ENCODE data around the gene HSPA4.
"Not testable (repeated sequence)": the region's sequence is repeated elsewhere in the genome, so short reads cannot be mapped to it uniquely, and the experiment has no call there.

The HSPA4 gene

DNA sequence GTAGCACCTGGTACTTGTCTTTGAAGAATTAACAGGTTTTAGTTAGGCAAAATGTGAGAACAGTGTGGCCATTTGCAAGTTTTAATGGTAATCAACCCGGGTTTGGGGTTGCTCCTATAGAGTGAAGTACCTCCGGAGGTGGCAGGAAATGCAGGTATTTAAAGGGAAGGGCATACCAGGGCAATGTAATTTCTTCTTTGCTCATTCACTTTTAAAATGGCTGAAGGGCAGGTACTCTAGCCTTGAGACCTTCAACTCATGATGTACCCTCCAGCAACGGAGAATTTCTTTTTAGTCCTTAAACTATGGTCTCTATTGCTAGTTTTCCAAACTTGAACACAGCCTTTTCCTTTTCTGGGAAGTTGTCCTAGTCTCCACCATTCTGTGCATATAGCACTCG lies 1.3 kb upstream of the HSPA4 start:
- no peak for DNase-seq (ENCODE audit: low read depth in 3 of 3)

DNA sequence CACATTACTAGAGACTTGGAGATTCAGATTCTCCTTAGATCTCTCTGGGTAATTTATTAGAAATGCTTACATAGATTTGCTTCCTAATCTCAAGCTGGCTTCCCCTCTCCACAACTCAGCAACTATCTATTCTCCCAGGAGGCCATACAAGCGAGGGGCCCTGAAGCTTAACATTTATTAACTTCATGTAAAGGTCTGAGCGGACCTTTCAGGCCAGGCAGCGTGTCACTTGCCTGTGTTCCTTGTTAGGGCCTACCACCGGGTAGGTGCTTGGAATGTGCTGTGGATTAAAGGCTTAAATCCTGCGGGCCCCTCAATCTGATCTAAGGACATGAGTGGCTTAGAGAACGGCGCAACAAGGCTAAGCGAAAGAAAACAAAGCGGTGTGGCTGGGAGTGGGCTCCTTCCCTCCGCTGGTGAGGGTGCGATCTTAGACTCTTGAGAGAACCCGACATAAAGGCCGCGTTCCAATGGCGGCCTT lies 712 bp upstream of the HSPA4 start:
- DNase-seq (ENCODE audit: low read depth in 3 of 3): no peak

GRCh38 chr5:133052317-133053175 lies 733 bp downstream of the HSPA4 start:
- DNase-seq (ENCODE audit: low read depth in 3 of 3): peak; percentile 5 to 29 (median 21)

DNA sequence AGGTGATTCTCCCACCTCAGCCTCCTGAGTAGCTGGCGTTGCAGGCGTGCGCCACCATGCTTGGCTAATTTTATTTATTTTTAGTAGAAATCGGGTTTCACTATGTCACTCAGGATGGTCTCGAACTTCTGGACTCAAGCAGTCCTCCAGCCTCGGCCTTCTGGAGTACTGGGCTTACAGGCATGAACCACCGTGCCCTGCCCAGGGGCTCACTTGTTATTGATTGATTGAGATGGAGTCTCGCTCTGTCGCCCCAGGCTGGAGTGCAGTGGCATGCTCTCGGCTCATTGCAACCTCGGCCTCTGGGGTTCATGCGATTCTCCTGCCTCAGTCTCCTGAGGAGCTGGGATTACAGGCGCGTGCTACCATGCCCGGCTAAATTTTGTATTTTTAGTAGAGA lies 1.6 kb downstream of the HSPA4 start:
- no peak for DNase-seq (ENCODE audit: low read depth in 3 of 3)

DNA sequence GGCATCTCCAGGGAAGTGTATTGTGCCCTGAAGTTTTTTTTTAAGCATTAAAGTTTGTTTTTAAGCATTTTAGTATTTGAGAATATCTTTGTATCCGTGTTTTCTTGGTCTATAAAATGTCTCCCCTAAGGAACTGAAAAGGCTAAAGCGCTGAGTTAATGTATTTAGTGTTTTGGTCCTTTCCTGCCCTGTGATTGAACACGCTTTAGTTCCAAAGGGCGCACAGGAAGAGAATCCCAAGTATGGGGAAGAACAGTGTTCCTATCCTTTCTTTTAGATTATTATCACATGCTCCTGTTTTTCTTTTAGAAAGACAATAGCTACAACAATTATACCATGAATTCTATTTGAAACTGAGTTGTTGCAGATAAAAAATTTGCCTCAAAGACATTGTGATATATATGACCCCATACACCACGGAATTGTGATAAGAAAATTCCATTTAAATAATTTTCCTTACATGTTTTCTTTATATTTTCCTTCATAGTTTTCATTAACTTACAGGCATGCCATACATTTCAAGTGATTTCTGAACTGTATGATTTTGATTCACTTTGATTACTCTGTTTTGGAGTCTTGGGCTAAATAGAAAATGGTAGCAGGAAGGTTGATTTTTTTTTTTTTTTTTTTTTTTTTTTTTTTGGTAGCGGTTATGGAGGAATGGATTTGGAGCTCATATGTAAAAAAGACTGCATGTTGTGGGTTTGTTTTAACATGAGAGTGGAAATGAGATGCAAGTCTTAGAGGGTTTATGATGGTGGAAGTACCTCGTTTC lies 3.1 kb downstream of the HSPA4 start:
- no peak for DNase-seq (ENCODE audit: low read depth in 3 of 3)

DNA sequence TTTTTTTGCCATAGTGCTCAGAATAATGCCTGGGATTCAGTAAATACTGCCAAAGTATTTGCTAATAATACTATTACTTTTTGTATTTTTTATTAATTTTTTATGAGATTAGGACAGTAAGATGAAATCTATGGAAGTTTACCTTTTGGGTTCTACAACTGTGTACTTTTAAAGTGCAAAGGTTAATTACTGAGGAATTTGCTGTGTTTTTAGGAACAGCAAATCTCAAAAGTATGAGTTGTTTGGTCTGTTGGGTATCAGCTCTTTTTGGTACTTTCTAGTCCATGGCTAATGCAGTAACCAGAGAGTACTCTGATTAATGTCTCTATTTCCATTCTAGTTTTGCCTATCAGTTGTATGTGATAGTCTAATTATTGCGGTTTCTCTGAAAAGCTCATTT lies 5.1 kb downstream of the HSPA4 start:
- no peak for DNase-seq (ENCODE audit: low read depth in 3 of 3)

DNA sequence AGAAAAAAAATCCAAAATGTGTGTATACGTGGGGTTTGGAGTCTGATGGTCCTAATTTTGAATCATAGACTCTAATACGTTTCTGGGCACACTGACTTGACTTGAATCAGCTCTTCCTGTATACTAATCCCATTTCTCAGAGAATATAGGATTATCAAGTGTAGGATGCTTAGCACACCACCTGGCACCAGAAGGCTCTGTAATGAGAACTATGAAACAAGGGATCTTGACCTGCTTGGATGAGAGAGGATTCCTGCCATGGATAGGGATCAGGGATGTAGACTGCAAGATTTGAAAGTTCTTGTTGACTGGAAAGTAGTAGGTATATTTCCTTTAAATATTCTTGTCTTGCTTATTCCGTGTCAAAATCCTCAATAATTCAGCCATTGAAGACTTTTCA lies 7.8 kb downstream of the HSPA4 start:
- DNase-seq (ENCODE audit: low read depth in 3 of 3): no peak

DNA sequence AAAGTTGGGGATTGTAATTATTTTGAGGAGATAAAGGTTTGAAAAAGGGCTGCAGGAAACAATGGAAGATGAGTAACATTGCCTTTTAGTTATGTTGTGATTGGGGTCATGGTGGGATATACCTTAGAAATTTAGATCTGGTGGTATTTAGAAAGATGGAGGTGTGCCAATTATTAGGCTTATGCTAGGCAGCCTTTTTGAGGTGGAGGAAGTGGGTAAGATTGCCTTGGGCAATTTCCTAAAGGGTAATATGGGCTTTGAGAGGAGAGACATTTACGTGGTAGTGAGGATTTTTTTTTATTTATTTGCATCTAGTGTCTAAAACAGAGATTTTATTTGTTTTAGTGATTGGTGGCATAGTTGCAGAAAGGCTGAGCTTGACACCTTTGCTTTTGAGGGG lies 10.5 kb downstream of the HSPA4 start:
- DNase-seq (ENCODE audit: low read depth in 3 of 3): no peak

GRCh38 chr5:133063965-133064364 lies 12.2 kb downstream of the HSPA4 start:
- no peak for DNase-seq (ENCODE audit: low read depth in 3 of 3)

DNA sequence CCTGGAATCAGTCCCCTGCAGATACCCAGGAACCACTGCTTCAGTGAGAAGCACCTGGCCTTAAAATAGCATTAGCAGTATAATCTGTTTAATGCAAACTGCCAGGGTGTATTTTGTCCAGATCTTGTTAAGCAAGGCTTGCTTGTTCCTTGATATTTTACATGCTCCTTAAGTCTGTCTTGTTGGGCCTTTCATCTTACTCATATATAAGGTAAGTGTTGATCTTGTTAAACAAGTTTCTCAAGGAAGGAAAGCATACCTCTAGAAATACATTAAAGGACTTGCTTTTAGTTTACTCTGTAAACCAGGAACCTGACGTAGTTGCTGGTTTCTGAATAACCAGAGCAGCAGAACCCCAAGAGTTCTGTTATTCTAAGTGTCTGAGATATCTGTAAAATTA lies 13.7 kb downstream of the HSPA4 start:
- DNase-seq (ENCODE audit: low read depth in 3 of 3): no peak

- no peak for DNase-seq (ENCODE audit: low read depth in 3 of 3)
Measured at GRCh38 chr5:133066045-133066444, 14.2 kb downstream of the HSPA4 start.

GRCh38 chr5:133072021-133072420 lies 20.2 kb downstream of the HSPA4 start:
- DNase-seq (ENCODE audit: low read depth in 3 of 3): no peak

DNA sequence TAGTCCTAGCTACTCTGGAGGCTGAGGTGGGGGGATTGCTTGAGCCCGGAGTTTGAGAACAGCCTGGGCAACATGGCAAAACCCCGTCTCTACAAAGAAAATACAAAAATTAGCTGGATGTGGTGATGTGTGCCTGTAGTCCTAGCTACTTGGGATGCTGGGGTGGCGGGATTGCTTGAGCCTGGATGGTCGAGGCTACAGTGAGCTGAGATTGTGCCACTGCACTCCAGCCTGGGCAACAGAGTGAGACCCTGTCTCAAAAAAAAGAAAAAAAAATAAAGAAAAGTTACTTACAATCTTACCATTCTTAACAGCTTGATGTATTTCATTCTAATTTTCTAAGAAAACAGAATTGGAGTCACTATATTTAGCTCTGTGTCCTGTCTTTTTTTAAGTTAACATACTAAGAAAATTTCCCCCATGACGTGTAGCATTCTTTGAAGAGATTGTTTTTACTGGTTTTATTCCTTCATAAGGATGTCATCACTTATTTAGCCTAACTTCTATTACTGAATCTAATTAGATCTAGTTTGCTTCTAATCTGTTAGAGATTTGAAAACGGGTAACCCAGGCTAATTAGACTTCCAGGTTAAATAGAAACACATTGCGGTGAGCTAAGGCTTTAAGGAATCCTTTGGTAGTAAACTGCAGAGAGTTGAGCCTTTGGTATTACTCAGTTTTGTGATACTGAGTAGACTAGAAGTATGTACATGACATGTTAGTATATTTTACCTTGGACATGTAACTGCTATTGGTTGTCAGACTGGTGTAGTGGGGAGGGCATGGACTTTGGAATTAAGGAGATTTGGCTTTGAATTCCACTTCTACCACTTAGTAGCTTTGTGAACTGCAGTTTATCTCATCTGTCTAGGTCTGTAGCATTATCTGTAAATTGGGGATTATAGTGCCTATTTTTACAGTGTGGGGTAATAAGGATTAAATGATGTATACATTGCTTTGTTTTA lies 24.0 kb downstream of the HSPA4 start:
- no peak for DNase-seq (ENCODE audit: low read depth in 3 of 3)

DNA sequence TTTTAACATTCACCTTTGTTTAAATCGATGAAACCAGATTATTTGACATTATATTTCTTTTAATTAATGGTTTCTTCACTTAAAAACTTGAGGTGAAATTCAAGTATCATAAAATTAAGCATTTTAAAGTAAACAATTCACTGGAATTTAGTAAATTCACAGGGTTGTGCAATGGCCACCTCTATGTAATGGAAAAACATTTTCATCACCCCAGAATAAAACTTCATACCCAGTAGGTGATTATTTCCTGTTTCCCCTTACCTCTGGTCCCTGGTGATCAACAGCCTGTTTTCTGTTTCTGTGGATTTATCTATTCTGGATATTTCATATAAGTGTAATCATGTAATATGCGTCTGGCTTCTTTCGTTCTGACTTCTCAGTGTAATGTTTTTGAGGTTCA lies 27.2 kb downstream of the HSPA4 start:
- no peak for DNase-seq (ENCODE audit: low read depth in 3 of 3)

- no peak for DNase-seq (ENCODE audit: low read depth in 3 of 3)
Measured at GRCh38 chr5:133081036-133081435, 29.2 kb downstream of the HSPA4 start.

DNA sequence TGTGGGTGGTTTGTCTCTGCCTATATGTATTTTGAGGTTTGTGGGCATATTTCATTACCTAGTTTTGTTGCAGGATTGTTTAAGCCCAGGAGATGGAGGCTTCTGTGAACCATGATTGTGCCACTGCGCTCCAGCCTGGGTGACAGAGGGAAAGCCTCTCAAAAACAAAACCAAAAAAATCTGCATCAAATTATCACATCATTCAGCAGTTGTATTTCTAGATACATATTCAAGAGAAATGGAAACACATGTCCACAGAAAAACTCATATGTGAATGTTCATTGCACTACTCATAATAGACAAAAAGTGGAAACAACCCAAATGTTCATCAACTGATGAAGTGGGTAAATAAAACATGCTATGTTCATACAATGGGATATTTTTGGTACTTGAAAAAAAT lies 29.9 kb downstream of the HSPA4 start:
- no peak for DNase-seq (ENCODE audit: low read depth in 3 of 3)

DNA sequence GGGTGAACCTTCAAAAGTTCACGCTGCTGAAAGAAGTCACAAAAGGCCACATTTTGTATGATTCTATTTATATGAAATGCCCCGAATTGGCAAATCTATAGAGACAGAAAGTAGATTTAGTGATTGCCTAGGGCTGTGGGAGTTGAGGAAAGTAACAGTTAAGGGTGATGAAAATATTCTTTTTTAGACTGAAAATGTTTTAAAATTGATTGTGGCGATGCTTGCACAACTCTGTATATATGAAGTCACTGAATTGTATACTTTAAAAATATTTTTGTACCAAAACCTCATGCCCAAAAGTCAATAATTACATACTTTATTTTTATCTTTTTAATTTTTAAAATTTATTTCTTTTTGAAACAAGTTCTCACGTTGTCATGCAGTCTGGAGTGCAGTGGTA lies 30.3 kb downstream of the HSPA4 start:
- no peak for DNase-seq (ENCODE audit: low read depth in 3 of 3)

GRCh38 chr5:133083901-133084300 lies 32.1 kb downstream of the HSPA4 start:
- no peak for DNase-seq (ENCODE audit: low read depth in 3 of 3)

- DNase-seq (ENCODE audit: low read depth in 3 of 3): not testable (repeated sequence)
Measured at GRCh38 chr5:133085171-133085570, 33.4 kb downstream of the HSPA4 start.

- DNase-seq (ENCODE audit: low read depth in 3 of 3): no peak
Measured at GRCh38 chr5:133086366-133086875, 34.6 kb downstream of the HSPA4 start.

DNA sequence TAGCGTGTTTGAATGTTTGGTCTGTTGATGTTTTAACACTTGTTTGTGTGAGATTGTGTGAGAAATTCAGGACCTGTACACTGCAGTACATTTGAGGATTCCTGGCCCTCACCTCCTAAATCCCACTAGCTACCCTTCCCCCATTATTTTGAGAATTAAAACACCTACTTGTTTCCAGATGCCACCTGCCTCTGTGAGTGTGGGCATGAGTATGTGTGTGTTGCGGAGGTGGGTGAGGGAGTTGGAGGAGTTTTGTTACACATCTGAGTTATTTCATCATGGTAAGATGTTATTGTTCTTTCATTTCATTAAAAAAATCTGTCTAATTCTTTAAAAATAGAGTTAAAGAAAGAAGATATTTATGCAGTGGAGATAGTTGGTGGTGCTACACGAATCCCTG lies 36.3 kb downstream of the HSPA4 start:
- no peak for DNase-seq (ENCODE audit: low read depth in 3 of 3)

DNA sequence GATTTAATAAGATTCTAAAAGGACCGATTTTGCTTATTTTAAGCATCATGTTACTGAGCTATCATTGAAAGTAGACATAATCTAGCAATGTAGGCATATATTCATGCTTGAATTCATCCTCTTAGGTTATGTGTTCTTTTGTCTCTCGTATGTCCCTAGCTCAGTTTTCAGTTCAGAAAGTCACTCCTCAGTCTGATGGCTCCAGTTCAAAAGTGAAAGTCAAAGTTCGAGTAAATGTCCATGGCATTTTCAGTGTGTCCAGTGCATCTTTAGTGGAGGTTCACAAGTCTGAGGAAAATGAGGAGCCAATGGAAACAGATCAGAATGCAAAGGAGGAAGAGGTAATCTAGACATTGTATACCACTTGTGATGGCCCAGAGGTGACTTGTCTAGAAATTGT lies 39.2 kb downstream of the HSPA4 start:
- no peak for DNase-seq (ENCODE audit: low read depth in 3 of 3)
